LHCN-M2 (cell line): ENCODE measurements around the gene SHD. TPM values are rescaled to one million over a fixed set of nuclear protein-coding genes. Genes with fewer than 3 reads are reported as not detected.
"Not testable (repeated sequence)": the region's sequence is repeated elsewhere in the genome, so short reads cannot be mapped to it uniquely, and the experiment has no call there.

Experiments used
- DNase-seq: peaks from one replicate; pipeline ENCODE4 v3.0.0-alpha.2; 2012; ENCODE audit warnings: low read depth
- polyA plus RNA-seq: library from polyadenylated mRNA; unstranded; fragments of >200 nt; gene quantifications from one replicate; pipeline ENCODE4 v1.2.1, GENCODE V29; 2012; ENCODE audit warnings: missing spikeins
- total RNA-seq: library from RNA; depleted of rRNA; stranded (reverse); fragments of >200 nt; gene quantifications from 2 replicates; pipeline ENCODE4 v1.2.3, GENCODE V29; 2014; rRNA removed

The SHD gene
- 39.4 and 122 TPM in 2 replicates for total RNA-seq
- 28.5 TPM for polyA plus RNA-seq

GRCh38 chr19:4278419-4279266, at the start of gene SHD:
SHD (plus strand) TSS chr19:4279266; CDS start chr19:4280064, 798 bp downstream.
- peak; percentile 87 for DNase-seq

GRCh38 chr19:4230237-4230636, 48.8 kb upstream of the SHD start:
- not testable (repeated sequence) for DNase-seq

GRCh38 chr19:4231521-4231920, 47.5 kb upstream of the SHD start:
- not testable (repeated sequence) for DNase-seq

- DNase-seq: not testable (repeated sequence)
Observed at GRCh38 chr19:4232139-4232538, 46.9 kb upstream of the SHD start.

GRCh38 chr19:4232614-4233281, 46.3 kb upstream of the SHD start:
- peak; percentile 37 for DNase-seq

- peak; percentile 44 for DNase-seq
Observed at GRCh38 chr19:4233282-4233853, 45.7 kb upstream of the SHD start.

- DNase-seq: no peak
Observed at GRCh38 chr19:4234142-4234861, 44.8 kb upstream of the SHD start.

- no peak for DNase-seq
Observed at GRCh38 chr19:4234862-4235201, 44.2 kb upstream of the SHD start.

- not testable (repeated sequence) for DNase-seq
Observed at GRCh38 chr19:4237510-4237909, 41.6 kb upstream of the SHD start.

- DNase-seq: no peak
Observed at GRCh38 chr19:4238831-4239230, 40.2 kb upstream of the SHD start.

- DNase-seq: no peak
Observed at GRCh38 chr19:4241824-4242430, 37.1 kb upstream of the SHD start.

GRCh38 chr19:4245938-4246337, 33.1 kb upstream of the SHD start:
- not testable (repeated sequence) for DNase-seq

GRCh38 chr19:4246767-4247593, 32.1 kb upstream of the SHD start, which contains the start of gene YJU2:
YJU2 (plus strand) TSS chr19:4247080; CDS start chr19:4247147, 67 bp downstream.
- DNase-seq: peak; percentile 99

- no peak for DNase-seq
Observed at GRCh38 chr19:4256563-4256962, 22.5 kb upstream of the SHD start.

- DNase-seq: no peak
Observed at GRCh38 chr19:4257025-4257424, 22.0 kb upstream of the SHD start.

GRCh38 chr19:4258181-4258580, 20.9 kb upstream of the SHD start:
- no peak for DNase-seq

- no peak for DNase-seq
Observed at GRCh38 chr19:4260613-4261191, 18.4 kb upstream of the SHD start.

GRCh38 chr19:4264812-4265211, 14.3 kb upstream of the SHD start:
- no peak for DNase-seq

- DNase-seq: no peak
Observed at GRCh38 chr19:4266253-4267000, 12.6 kb upstream of the SHD start.
